B cell (primary cell): Measurements from ENCODE around the gene CRYGN. TPM values are rescaled to one million over a fixed set of nuclear protein-coding genes. Genes with fewer than 3 reads are reported as not detected.

Experiments used
- ATAC-seq: fragments of 200-7000 bp; cut with Tn5 transposase; one replicate; pipeline ENCODE4 v1.10.0; 2021; ENCODE audit warnings: low read depth, mild to moderate bottlenecking, moderate number of reproducible peaks, moderate library complexity
- CTCF ChIA-PET: fragments of 350-600 bp; sonication (Branson Sonifier 250); formaldehyde crosslinking; loops from one replicate; lab custom pipeline; 2021; ENCODE audit warnings: antibody characterized with exemption, inconsistent platforms; lab: Charles Lee
- POLR2A ChIA-PET: fragments of 350-600 bp; sonication (Branson Sonifier 250); formaldehyde crosslinking; loops from one replicate; lab custom pipeline; 2021; ENCODE audit warnings: antibody characterized with exemption; lab: Charles Lee
- DNase-seq: peaks from one replicate; pipeline ENCODE4 v3.0.0; 2013
- H2AFZ ChIP-seq: 2 replicates; pipeline ENCODE4 v1.6.1; 2012; ENCODE audit warnings: mild to moderate bottlenecking, low read depth, low read length; ENCODE audit not compliant: insufficient read depth, poor library complexity, severe bottlenecking
- H3K27ac ChIP-seq, 2 donors: 1 replicate in 1 of 2; 2 replicates in 1 of 2; pipeline ENCODE4 v1.5.1; 2012 to 2013; ENCODE audit warnings: low read length in 2 of 2, mild to moderate bottlenecking in 2 of 2, moderate library complexity in 1 of 2
- H3K27me3 ChIP-seq, 4 experiments: fragments of 200-600 bp in 1 of 4; sonication (generic) in 1 of 4; replicated peaks in 1 of 4; 1 replicate in 2 of 4; 2 replicates in 2 of 4; pipeline versions ENCODE4 v1.6.1 to v1.7.0; 2013 to 2016; ENCODE audit warnings: low read length in 3 of 4, mild to moderate bottlenecking in 2 of 4, mixed read lengths in 1 of 4, moderate library complexity in 1 of 4; ENCODE audit not compliant: insufficient read depth in 4 of 4, control insufficient read depth in 3 of 4; ENCODE audit errors: control extremely low read depth in 1 of 4
- H3K36me3 ChIP-seq, 2 experiments: replicated peaks in 1 of 2; 1 replicate in 1 of 2; 2 replicates in 1 of 2; pipeline versions ENCODE4 v1.6.1 to v1.7.1; 2013; ENCODE audit warnings: low read length in 1 of 2; ENCODE audit not compliant: insufficient read depth in 2 of 2, control insufficient read depth in 1 of 2; ENCODE audit errors: control extremely low read depth in 1 of 2, extremely low read depth in 1 of 2
- H3K4me1 ChIP-seq, 2 donors: fragments of 200-600 bp in 1 of 2; sonication (generic) in 1 of 2; 1 replicate in 1 of 2; 2 replicates in 1 of 2; pipeline versions ENCODE4 v1.5.1 to v1.6.1; 2013 to 2017; ENCODE audit warnings: low read length in 2 of 2; ENCODE audit not compliant: control insufficient read depth in 2 of 2, insufficient read depth in 2 of 2
- H3K4me2 ChIP-seq: replicated peaks from 2 replicates; pipeline ENCODE3; 2012; ENCODE audit warnings: mild to moderate bottlenecking, low read depth, low read length; ENCODE audit not compliant: poor library complexity, severe bottlenecking
- H3K4me3 ChIP-seq, 5 experiments: fragments of 200-600 bp in 1 of 5; sonication (generic) in 1 of 5; 1 replicate in 3 of 5; 2 replicates in 2 of 5; pipeline versions ENCODE4 v1.5.1 to v1.7.0; 2011 to 2016; ENCODE audit warnings: low read length in 4 of 5, mild to moderate bottlenecking in 4 of 5, low read depth in 2 of 5, control low read depth in 1 of 5, moderate library complexity in 1 of 5; ENCODE audit not compliant: insufficient read depth in 1 of 5; ENCODE audit errors: control extremely low read depth in 1 of 5, extremely low read depth in 1 of 5
- H3K79me2 ChIP-seq: fragments of 200-600 bp; sonication (generic); one replicate; pipeline ENCODE4 v1.6.0; 2016; ENCODE audit warnings: low read length; ENCODE audit not compliant: control insufficient read depth, insufficient read depth
- H3K9ac ChIP-seq: fragments of 200-600 bp; sonication (generic); 2 replicates; pipeline ENCODE4 v1.6.1; 2017; ENCODE audit warnings: mild to moderate bottlenecking, low read length, moderate library complexity
- H3K9me3 ChIP-seq, 3 donors: one replicate each; pipeline versions ENCODE4 v1.6.1 to v1.7.1; 2013; ENCODE audit warnings: low read length in 2 of 3; ENCODE audit not compliant: control insufficient read depth in 2 of 3, insufficient read depth in 1 of 3; ENCODE audit errors: control extremely low read depth in 1 of 3
- H4K20me1 ChIP-seq: 2 replicates; pipeline ENCODE4 v1.6.0; 2012; ENCODE audit warnings: mild to moderate bottlenecking, low read length; ENCODE audit not compliant: insufficient read depth, control insufficient read depth, poor library complexity, severe bottlenecking
- H3K27ac Mint-ChIP-seq: one replicate; pipeline ENCODE4 v1.8.0; 2021; ENCODE audit warnings: mixed read lengths
- H3K27me3 Mint-ChIP-seq: one replicate; pipeline ENCODE4 v1.8.0; 2021; ENCODE audit warnings: mixed read lengths
- H3K4me1 Mint-ChIP-seq: one replicate; pipeline ENCODE4 v1.8.0; 2021; ENCODE audit warnings: mixed read lengths
- H3K4me3 Mint-ChIP-seq: one replicate; pipeline ENCODE4 v1.8.0; 2021; ENCODE audit warnings: mixed read lengths
- H3K9me3 Mint-ChIP-seq: one replicate; pipeline ENCODE4 v1.8.0; 2022; ENCODE audit warnings: mixed read lengths; ENCODE audit not compliant: insufficient read depth
- CTCF ChIP-seq: fragments of 200-600 bp; IDR thresholded peaks from one replicate; pipeline ENCODE4 v1.8.0; 2022; ENCODE audit warnings: antibody characterized with exemption, mild to moderate bottlenecking
- EZH2 ChIP-seq: IDR thresholded peaks from 2 replicates; pipeline ENCODE4 v1.6.1; 2012; ENCODE audit warnings: borderline replicate concordance, low read depth, mild to moderate bottlenecking, moderate library complexity, low read length; ENCODE audit not compliant: insufficient read depth, poor library complexity, severe bottlenecking
- WGBS: methylation state at CpG from one replicate; pipeline ENCODE4 v1.1.5; 2013; ENCODE audit warnings: missing lambda C conversion rate; ENCODE audit not compliant: insufficient coverage; 5-methylcytosine and 5-hydroxymethylcytosine counted together
- intact Hi-C: fragments of 100-400 bp; cut with micrococcal nuclease; formaldehyde crosslinking; loops from one replicate; pipeline ENCODE4 v1.10.0; 2022
- polyA plus RNA-seq: library from polyadenylated mRNA; depleted of rRNA; stranded (reverse); fragments of >200 nt; gene quantifications from 2 replicates; pipeline ENCODE4 v1.2.3, GENCODE V29; 2012
- total RNA-seq, 2 donors: library from RNA; stranded (reverse); fragments of 120-200 nt in 1 of 2; gene quantifications; 1 replicate in 1 of 2; 2 replicates in 1 of 2; pipeline versions ENCODE4 v1.2.3 to v1.2.4, GENCODE V29; 2013 to 2022

The CRYGN gene
- total and polyA plus RNA-seq, 2 donors (not counting 1 experiment from before 2014, with no cell fraction given), result not detected

- no peak for DNase-seq
- H3K9me3 Mint-ChIP-seq, result no peaks in the 10 kb centered on the region
- no peaks in the 10 kb centered on the region for H3K79me2 ChIP-seq
- H3K27me3 Mint-ChIP-seq, result peaks cover 54% of the 10 kb centered on the region
- H3K27ac ChIP-seq, result no peak overlapping the region
- POLR2A ChIA-PET, result no interaction called here
- peak overlapping the region; percentile 35 for H3K9ac ChIP-seq
- no peaks in the 10 kb centered on the region for H4K20me1 ChIP-seq
- 22% methylated on average over 53 of the region's 55 CpGs for WGBS
- peaks cover 26% of the 10 kb centered on the region for H3K4me1 Mint-ChIP-seq
- ATAC-seq, result no peak
- H3K4me1 ChIP-seq, result peaks cover 34% of the 10 kb centered on the region in 2 donors
- H3K27ac Mint-ChIP-seq, result peak overlapping the region; percentile 71
- CTCF ChIA-PET, result interaction anchor here (0.5 to 3.5 kb wide), 4 partner anchors 37 to 98 kb away, joined by 3 to 16 read pairs (median 3); no protein-coding TSS in a partner anchor
- H3K27me3 ChIP-seq, result peaks cover 0 to 64% (median 26%) of the 10 kb centered on the region in 4 experiments
- peak overlapping the region in 1 of 5 experiments; percentile 29 for H3K4me3 ChIP-seq
- intact Hi-C loops, result no loop called here
- peak; percentile 35 for TF ChIP-seq EZH2
- TF ChIP-seq CTCF, result no peak
- peaks cover 0 to 20% (median 0%) of the 10 kb centered on the region in 3 donors for H3K9me3 ChIP-seq
- peak overlapping the region; percentile 73 for H3K4me2 ChIP-seq
- peak overlapping the region; percentile 62 for H3K4me3 Mint-ChIP-seq
- no peak overlapping the region for H2AFZ ChIP-seq
- H3K36me3 ChIP-seq, result no peaks in the 10 kb centered on the region
These were observed 29.2 kb downstream of the CRYGN start for GRCh38 chr7:151410405-151411390.
